HG02571 (cell line): Measurements from ENCODE around the gene USH2A.

Source experiments
- ATAC-seq: cut with Tn5 transposase; IDR thresholded peaks from one replicate; pipeline ENCODE4 v1.9.1; 2021; ENCODE audit warnings: mild to moderate bottlenecking, moderate library complexity; ENCODE audit not compliant: unreplicated experiment

The USH2A gene

GRCh38 chr1:215612391-215612790 is 810.9 kb downstream of the USH2A start:
- no peak for ATAC-seq

GRCh38 chr1:215608646-215609045 is 814.6 kb downstream of the USH2A start:
- no peak for ATAC-seq

GRCh38 chr1:215607412-215607811 is 815.8 kb downstream of the USH2A start:
- ATAC-seq, result no peak

GRCh38 chr1:215606564-215607168 is 816.6 kb downstream of the USH2A start:
- no peak for ATAC-seq

- no peak for ATAC-seq
Observed at GRCh38 chr1:215606036-215606435, 817.2 kb downstream of the USH2A start.

- ATAC-seq, result no peak
Observed at GRCh38 chr1:215605011-215605621, 818.1 kb downstream of the USH2A start.

- no peak for ATAC-seq
Observed at GRCh38 chr1:215603319-215603718, 819.9 kb downstream of the USH2A start.

GRCh38 chr1:215601276-215601675 is 822.0 kb downstream of the USH2A start:
- no peak for ATAC-seq

- no peak for ATAC-seq
Observed at GRCh38 chr1:215600867-215601266, 822.4 kb downstream of the USH2A start.

GRCh38 chr1:215600258-215600792 is 822.9 kb downstream of the USH2A start:
- ATAC-seq, result no peak

- ATAC-seq, result no peak
Observed at GRCh38 chr1:215599418-215600074, 823.7 kb downstream of the USH2A start.

GRCh38 chr1:215597961-215598360 is 825.3 kb downstream of the USH2A start:
- no peak for ATAC-seq

- ATAC-seq, result no peak
Observed at GRCh38 chr1:215595231-215595630, 828.0 kb downstream of the USH2A start.

GRCh38 chr1:215594640-215595039 is 828.6 kb downstream of the USH2A start:
- ATAC-seq, result no peak

GRCh38 chr1:215590779-215591491 is 832.3 kb downstream of the USH2A start:
- ATAC-seq, result no peak

GRCh38 chr1:215589650-215590435 is 833.4 kb downstream of the USH2A start:
- no peak for ATAC-seq

GRCh38 chr1:215584389-215584788 is 838.9 kb downstream of the USH2A start:
- ATAC-seq, result peak; percentile 45

- peak; percentile 68 for ATAC-seq
Observed at GRCh38 chr1:215583185-215583749, 840.0 kb downstream of the USH2A start.

GRCh38 chr1:215581896-215582295 is 841.4 kb downstream of the USH2A start:
- no peak for ATAC-seq
